ENCODE results near the gene CEP112.

CEP112 gene

GRCh38 chr17:65947831-65948230 is 244.1 kb downstream of the CEP112 start:
- Histone ChIP-seq H3K9ac (ENCODE audit: low read length) (no peak overlapping the region), H4K20me1 (ENCODE audit: low read depth, low read length) (no peaks in the 10 kb centered on the region), H3K4me3 (ENCODE audit: insufficient read depth, low read length, poor library complexity, severe bottlenecking) (no peak overlapping the region), H3K36me3 (ENCODE audit: low read length) (no peaks in the 10 kb centered on the region), H2AFZ (ENCODE audit: low read depth, low read length, severe bottlenecking) (no peak overlapping the region), H3K79me2 (ENCODE audit: insufficient read depth, low read length) (no peaks in the 10 kb centered on the region), H3F3A (ENCODE audit: insufficient read depth) (no peaks in the 10 kb centered on the region), H3K27me3 (ENCODE audit: low read length) (no peaks in the 10 kb centered on the region), H3K9me3 (ENCODE audit: insufficient read depth, low read length) (no peaks in the 10 kb centered on the region), H3K27ac (ENCODE audit: low read depth, low read length) (no peak overlapping the region), H3K4me2 (ENCODE audit: low read depth, low read length, poor library complexity, severe bottlenecking) (no peak overlapping the region), H3K9me2 (replicated peaks; ENCODE audit: insufficient read depth, low read length) (no peaks in the 10 kb centered on the region)
- TF ChIP-seq CTCF (IDR thresholded peaks at IDR 0.05; ENCODE audit: insufficient read depth, low read length, poor library complexity, severe bottlenecking) (no peak), EZH2phosphoT487 (conservative IDR thresholded peaks at IDR 0.05; ENCODE audit: low read length) (no peak)

GRCh38 chr17:65942592-65942991 is 249.3 kb downstream of the CEP112 start:
- TF ChIP-seq EZH2phosphoT487 (conservative IDR thresholded peaks at IDR 0.05; ENCODE audit: low read length) (no peak), CTCF (IDR thresholded peaks at IDR 0.05; ENCODE audit: insufficient read depth, low read length, poor library complexity, severe bottlenecking) (no peak)
- Histone ChIP-seq H2AFZ (ENCODE audit: low read depth, low read length, severe bottlenecking) (no peak overlapping the region), H3K4me3 (ENCODE audit: insufficient read depth, low read length, poor library complexity, severe bottlenecking) (no peak overlapping the region), H3F3A (ENCODE audit: insufficient read depth) (no peaks in the 10 kb centered on the region), H3K9me2 (replicated peaks; ENCODE audit: insufficient read depth, low read length) (no peaks in the 10 kb centered on the region), H3K27ac (ENCODE audit: low read depth, low read length) (no peak overlapping the region), H3K36me3 (ENCODE audit: low read length) (no peaks in the 10 kb centered on the region), H3K9ac (ENCODE audit: low read length) (no peak overlapping the region), H3K9me3 (ENCODE audit: insufficient read depth, low read length) (no peaks in the 10 kb centered on the region), H3K27me3 (ENCODE audit: low read length) (no peaks in the 10 kb centered on the region), H3K4me2 (ENCODE audit: low read depth, low read length, poor library complexity, severe bottlenecking) (no peak overlapping the region), H3K79me2 (ENCODE audit: insufficient read depth, low read length) (no peaks in the 10 kb centered on the region), H4K20me1 (ENCODE audit: low read depth, low read length) (no peaks in the 10 kb centered on the region)

- H4K20me1 ChIP-seq (ENCODE audit: low read depth, low read length) = no peaks in the 10 kb centered on the region
- H3K9ac ChIP-seq (ENCODE audit: low read length) = no peak overlapping the region
- H3K27ac ChIP-seq (ENCODE audit: low read depth, low read length) = no peak overlapping the region
- no peak overlapping the region for H3K4me2 ChIP-seq (ENCODE audit: low read depth, low read length, poor library complexity, severe bottlenecking)
- H2AFZ ChIP-seq (ENCODE audit: low read depth, low read length, severe bottlenecking) = no peak overlapping the region
- no peaks in the 10 kb centered on the region for H3K36me3 ChIP-seq (ENCODE audit: low read length)
- H3K79me2 ChIP-seq (ENCODE audit: insufficient read depth, low read length) = no peaks in the 10 kb centered on the region
- no peaks in the 10 kb centered on the region for H3K9me2 ChIP-seq (replicated peaks; ENCODE audit: insufficient read depth, low read length)
- TF ChIP-seq CTCF (IDR thresholded peaks at IDR 0.05; ENCODE audit: insufficient read depth, low read length, poor library complexity, severe bottlenecking) (no peak), EZH2phosphoT487 (conservative IDR thresholded peaks at IDR 0.05; ENCODE audit: low read length) (no peak)
- no peaks in the 10 kb centered on the region for H3K27me3 ChIP-seq (ENCODE audit: low read length)
- H3K4me3 ChIP-seq (ENCODE audit: insufficient read depth, low read length, poor library complexity, severe bottlenecking) = no peak overlapping the region
- no peaks in the 10 kb centered on the region for H3K9me3 ChIP-seq (ENCODE audit: insufficient read depth, low read length)
- H3F3A ChIP-seq (ENCODE audit: insufficient read depth) = no peaks in the 10 kb centered on the region
These were observed 250.5 kb downstream of the CEP112 start for GRCh38 chr17:65941356-65941899.

Measured in SU-DHL-6 (cell line).